ENCODE results near the gene METAP2.

The METAP2 gene

DNA sequence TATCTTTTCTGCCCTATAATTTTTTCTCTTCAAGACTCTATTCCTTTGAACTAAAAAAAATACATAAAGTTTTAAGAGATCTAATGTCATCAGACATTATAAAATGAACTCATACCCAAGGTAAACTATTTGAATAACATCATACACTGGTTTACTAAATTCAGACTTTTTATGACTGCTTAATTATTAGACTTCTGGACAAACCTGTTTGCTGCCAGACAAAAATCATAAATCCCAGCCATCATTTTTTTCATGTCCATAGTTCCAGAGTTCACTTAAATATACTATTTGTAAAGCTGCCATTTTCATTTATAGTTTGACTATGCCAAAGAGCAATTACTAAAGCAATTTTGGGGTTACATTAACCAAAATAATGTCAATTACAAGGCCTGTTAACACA lies 43.3 kb downstream of the METAP2 start:
- H3K4me3 ChIP-seq (ENCODE audit: low read length): no peak overlapping the region
- TF ChIP-seq ZNF274 (IDR thresholded peaks at IDR 0.05; ENCODE audit: low read depth, low read length): no peak

DNA sequence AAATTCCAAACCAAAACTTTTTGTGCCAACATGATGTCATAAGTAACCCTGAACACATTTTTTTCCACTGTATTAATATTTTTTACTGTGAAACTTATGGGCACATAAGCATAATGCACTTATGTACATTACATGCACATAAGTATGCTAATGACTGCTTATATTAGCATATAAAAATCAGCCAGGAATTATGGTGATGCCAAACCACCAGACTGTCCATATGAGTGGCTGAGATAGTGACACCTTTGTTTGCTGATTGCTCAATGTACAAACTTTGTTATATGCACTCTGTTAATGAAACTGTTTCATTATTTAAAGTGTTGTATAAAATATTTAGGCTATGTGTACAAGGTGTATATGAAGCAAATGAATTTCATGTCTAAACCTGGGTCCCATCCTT lies 45.0 kb downstream of the METAP2 start:
- TF ChIP-seq ZNF274 (IDR thresholded peaks at IDR 0.05; ENCODE audit: low read depth, low read length): no peak

DNA sequence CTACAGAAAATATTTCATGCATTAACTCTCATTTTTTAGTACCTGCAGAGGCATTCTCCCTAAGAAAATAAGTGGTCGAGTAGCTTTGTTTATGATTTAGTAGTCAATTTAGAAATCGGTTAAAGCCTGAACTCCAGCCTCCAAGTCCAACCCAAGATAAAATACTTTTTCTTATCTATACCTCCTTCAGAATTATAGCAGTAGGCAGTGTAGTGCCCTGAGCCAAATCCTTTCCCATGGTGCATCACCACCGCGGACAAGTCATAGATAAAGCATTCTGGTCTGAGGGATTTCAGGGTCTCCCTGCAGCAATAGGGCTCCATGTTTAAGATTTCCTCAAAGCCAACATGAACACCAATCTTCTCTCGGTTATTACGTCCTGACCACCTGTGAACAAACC lies 46.9 kb downstream of the METAP2 start:
- no peak for TF ChIP-seq ZNF274 (IDR thresholded peaks at IDR 0.05; ENCODE audit: low read depth, low read length)
- no peak overlapping the region for H3K4me3 ChIP-seq (ENCODE audit: low read length)

More for the DNA sequence above, 45.0 kb downstream of the METAP2 start:
- H3K4me3 ChIP-seq (ENCODE audit: low read length): no peak overlapping the region

DNA sequence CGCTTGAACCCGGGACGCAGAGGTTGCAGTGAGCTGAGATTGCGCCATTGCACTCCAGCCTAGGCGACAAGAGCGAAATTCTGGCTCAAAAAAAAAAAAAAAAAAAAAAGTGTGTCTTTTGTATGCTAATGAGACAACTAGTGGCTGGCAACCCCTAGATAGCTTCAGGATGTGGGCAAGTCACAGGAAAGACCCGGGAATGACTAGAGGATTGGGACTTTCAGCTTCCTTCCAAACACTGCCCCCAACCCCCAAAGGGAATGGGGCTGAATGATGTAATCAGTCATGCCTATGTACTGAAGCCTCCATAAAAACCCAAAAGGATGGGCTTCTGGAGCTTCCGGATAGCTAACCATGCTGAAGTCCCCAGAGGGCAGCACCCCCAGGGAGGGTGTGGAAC lies 48.7 kb downstream of the METAP2 start:
- no peak overlapping the region for H3K4me3 ChIP-seq (ENCODE audit: low read length)
- no peak for TF ChIP-seq ZNF274 (IDR thresholded peaks at IDR 0.05; ENCODE audit: low read depth, low read length)

DNA sequence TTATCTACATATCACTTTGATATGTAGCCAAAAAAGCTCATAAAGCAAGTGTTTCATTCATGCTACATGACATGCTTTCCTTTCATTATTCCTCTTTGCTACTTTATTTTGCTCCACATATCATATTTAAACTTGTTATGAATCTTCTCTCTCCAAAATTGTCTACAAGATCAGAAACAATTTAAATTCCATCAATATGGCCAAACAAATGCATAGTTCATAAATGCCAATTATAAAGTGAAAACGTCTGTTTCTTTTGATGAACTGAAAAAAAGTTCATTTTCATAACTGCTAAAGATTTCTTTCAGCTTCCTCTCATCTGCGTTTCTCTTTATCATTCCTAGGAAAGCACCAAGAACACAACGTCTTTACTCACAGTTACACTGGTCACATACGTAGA lies 54.5 kb downstream of the METAP2 start:
- H3K4me3 ChIP-seq (ENCODE audit: low read length): no peak overlapping the region
- no peak for TF ChIP-seq ZNF274 (IDR thresholded peaks at IDR 0.05; ENCODE audit: low read depth, low read length)

DNA sequence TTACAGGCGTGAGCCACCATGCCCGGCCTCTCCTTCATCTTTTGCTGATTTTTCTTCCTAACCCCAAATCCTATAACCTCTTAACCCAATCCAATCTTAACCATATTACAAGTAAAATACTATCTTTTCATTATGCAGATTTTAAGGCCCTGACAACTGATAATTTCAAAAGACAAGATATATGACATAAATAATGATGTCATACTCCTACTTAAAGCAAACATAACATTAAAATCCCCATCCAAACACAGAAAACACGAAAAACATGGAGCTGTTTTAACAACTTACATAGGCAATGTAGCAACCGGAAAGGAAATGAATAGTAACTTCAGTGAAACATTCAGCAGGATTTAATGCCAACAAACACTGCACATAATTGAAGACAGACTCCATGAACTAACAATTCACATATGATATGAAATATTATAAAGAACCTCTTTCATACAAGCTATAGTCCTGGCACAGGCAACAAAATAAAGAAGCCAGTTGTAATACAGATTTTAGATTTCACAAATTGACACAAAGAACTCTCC lies 55.8 kb downstream of the METAP2 start:
- no peak overlapping the region for H3K4me3 ChIP-seq (ENCODE audit: low read length)
- TF ChIP-seq ZNF274 (IDR thresholded peaks at IDR 0.05; ENCODE audit: low read depth, low read length): no peak

DNA sequence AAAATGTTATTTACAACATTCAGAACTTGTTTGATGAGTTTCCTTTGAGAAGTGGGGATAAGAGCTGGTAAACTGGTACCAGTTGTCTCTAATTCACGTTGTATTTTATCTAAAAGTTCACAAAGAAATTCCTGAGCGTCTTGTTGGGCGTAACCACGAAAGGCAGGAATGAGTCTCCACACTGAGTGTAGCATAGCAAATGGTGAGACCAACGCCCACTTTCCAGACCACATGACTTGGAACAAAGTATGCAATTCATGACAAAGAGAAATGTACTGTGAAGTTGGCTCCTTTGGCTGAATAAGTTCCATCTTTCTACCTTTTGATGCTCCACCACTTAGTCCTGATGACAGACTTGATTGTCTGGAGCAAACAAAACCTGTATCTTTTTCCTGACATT lies 58.9 kb downstream of the METAP2 start:
- H3K4me3 ChIP-seq (ENCODE audit: low read length): no peak overlapping the region
- no peak for TF ChIP-seq ZNF274 (IDR thresholded peaks at IDR 0.05; ENCODE audit: low read depth, low read length)

DNA sequence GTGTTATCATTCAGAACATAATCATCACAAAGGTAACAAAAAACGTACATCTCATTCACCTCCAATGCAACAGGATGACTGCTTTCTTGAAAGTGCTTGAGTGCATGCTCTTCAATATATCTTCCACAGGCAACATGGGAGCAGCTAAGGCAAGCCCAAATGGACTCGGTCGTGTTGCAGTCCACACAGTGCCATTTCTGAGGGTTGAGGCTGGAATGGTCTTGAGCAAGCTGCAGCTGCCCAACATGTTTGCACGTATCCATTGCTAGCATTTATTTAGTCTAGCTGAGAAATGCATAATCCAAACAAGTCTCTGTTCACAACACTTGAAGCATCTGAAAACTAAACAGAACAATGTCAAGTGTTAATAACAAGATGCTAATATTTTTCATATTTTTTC lies 60.0 kb downstream of the METAP2 start:
- no peak for TF ChIP-seq ZNF274 (IDR thresholded peaks at IDR 0.05; ENCODE audit: low read depth, low read length)
- no peak overlapping the region for H3K4me3 ChIP-seq (ENCODE audit: low read length)

DNA sequence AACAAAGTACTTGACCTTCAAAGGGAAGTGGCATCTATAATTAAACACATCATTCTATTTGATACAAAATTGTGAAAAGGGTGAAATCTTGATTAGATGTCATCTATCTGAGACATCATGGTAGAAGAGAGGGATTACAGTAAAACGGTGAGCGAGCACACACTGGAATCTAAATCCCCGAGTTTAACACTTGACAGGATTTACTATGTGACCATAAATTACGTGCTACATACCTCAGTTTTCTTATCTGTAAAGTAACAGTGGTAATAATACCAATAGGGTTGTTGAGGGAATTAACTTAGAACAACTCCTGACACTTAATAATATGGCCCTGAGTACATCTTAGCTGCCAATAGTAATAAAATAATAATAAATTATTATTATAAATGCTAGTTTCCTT lies 64.1 kb downstream of the METAP2 start:
- no peak overlapping the region for H3K4me3 ChIP-seq (ENCODE audit: low read length)
- no peak for TF ChIP-seq ZNF274 (IDR thresholded peaks at IDR 0.05; ENCODE audit: low read depth, low read length)

DNA sequence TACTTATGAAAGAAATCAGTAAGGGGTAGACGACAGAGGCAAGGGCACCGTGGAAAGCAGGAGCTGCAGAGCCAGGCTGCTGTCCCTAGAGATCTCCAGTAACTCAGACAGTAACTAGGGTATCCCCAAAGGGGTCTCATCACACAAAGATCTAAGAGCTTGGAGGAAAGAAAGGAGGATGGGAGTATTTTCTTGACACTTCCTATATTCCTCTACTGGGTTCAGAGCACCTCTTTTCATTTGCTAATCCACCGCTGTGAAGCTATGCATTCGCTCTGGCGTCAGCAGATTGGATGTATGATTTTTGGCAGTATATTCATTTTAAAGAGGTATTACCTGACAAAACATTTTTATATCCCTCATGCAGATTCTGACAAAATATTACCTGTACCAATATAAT lies 64.7 kb downstream of the METAP2 start:
- no peak for TF ChIP-seq ZNF274 (IDR thresholded peaks at IDR 0.05; ENCODE audit: low read depth, low read length)
- no peak overlapping the region for H3K4me3 ChIP-seq (ENCODE audit: low read length)

DNA sequence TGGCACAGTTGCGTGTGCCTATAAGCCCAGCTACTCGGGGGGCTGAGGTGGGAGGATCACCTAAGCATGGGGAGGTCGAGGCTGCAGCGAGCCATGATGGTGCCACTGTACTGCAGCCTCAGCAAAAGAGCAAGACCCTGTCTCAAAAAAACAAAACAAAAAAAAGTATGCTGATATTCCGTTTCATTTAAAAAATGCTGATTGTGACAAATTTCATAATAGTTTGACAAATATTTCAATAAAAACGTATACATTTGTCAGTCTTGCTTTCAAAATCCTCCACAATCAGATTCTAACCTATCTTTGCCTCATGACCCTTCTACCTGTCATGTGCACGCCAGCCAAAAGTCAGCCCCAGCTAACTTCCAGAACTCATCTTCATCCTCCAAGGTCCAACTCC lies 67.5 kb downstream of the METAP2 start:
- TF ChIP-seq ZNF274 (IDR thresholded peaks at IDR 0.05; ENCODE audit: low read depth, low read length): no peak
- H3K4me3 ChIP-seq (ENCODE audit: low read length): no peak overlapping the region

DNA sequence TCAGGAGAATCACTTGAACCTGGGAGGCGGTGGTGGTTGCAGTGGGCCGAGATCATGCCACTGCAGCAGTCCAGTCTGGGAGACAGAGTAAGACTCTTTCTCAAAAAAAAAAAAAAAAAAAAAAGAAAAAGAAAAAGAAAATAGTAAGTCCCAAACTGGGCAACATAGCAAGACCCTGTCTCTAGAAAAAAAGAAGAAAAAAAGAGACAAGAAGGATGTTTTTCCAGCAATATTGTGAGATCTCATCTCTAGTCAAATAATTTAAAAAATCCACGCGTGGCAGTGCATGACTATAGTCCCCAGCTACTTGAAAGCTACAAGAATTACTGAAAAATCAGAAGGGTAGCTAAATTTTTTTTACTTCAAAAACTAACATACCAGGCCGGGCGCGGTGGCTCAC lies 69.4 kb downstream of the METAP2 start:
- TF ChIP-seq ZNF274 (IDR thresholded peaks at IDR 0.05; ENCODE audit: low read depth, low read length): no peak
- H3K4me3 ChIP-seq (ENCODE audit: low read length): no peak overlapping the region

DNA sequence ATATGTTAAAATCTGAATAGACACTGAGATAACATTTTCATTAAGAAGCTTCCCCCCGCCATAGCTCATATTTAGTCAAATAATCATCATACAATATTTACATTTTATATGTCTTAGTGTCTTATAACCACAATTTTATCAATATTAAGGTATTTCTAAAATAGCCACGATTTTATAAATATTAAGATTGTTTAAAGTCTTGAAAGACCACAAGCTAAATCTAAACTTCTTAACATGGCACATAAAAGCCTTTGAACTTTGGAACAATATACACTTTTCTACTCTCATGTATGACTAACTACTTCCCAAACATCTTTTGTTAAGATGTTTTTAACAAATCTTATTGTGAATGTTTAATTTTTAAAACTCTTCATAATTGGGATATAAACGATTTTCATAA lies 70.8 kb downstream of the METAP2 start:
- no peak overlapping the region for H3K4me3 ChIP-seq (ENCODE audit: low read length)
- no peak for TF ChIP-seq ZNF274 (IDR thresholded peaks at IDR 0.05; ENCODE audit: low read depth, low read length)

DNA sequence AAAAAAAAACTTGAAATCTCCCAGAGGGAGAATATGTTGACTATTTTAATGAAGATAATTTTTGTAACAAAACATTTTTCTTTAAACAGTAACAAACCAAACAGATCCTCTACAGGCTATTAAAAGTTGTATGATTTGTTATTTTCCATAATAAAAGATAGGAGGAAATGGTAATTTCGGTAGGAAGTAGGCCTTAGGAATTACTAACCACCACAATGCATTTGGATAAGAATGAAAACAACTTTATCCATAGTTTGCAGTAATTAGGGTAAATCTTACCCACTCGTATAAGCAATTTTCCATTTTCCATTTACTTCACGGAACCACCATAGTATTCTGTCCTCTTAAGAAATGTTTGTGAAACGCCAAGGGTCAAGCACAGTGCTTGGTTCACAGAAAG lies 71.4 kb downstream of the METAP2 start:
- TF ChIP-seq ZNF274 (IDR thresholded peaks at IDR 0.05; ENCODE audit: low read depth, low read length): no peak
- no peak overlapping the region for H3K4me3 ChIP-seq (ENCODE audit: low read length)

DNA sequence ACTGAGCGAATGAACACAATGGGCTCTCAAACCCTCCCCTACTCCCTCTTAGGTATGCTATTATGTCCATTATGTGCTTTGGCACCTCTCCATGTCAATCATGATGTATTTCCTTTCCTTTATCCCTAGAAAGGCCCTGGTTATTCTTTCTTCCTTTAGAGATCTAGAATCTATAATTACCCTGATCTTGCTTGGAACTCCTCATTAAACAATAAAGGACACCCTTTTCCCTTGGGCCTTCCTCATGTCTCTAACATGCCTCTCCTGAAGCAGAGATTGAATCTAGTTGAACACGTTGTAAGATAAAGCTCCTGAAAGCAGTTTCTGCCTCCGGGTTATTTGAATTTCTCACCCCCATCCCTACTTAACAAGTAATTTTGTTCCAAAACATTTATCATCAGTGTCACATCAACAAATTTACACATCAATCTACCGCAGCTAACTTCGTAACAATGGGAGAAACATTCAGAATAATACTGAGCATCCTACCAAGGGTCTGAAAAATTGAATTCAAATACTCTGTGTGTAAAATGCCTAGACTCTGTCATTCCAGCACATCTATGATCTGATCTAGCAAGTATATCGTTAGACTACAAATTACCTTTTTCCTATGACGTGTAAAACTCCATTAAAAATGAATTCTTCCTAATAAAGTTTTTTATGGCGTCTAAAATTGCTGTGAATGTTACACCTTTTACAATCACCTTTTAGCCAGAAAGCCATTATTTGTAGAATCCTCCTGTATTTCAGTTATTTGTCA lies 72.0 kb downstream of the METAP2 start:
- H3K4me3 ChIP-seq (ENCODE audit: low read length): no peak overlapping the region
- TF ChIP-seq ZNF274 (IDR thresholded peaks at IDR 0.05; ENCODE audit: low read depth, low read length): no peak

DNA sequence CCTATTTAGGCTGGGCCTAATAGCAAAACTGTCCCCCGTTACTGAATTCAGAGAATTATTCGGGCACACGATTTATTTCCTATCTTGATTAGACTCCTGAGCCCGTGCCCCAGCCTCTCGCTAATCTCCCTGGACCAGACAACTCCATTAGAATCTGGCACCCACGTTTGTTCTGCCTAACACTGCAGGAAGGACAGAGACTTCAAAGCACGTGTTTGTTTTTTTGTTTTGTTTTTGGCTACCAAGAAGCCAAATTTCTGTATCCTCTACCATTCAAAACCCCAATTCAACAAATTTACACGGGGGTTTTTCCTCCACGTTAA lies 72.5 kb downstream of the METAP2 start:
- no peak for TF ChIP-seq ZNF274 (IDR thresholded peaks at IDR 0.05; ENCODE audit: low read depth, low read length)
- H3K4me3 ChIP-seq (ENCODE audit: low read length): no peak overlapping the region
